Subcutaneous abdominal adipose tissue (tissue), 5 donors: ENCODE results near the gene HMOX1.
A peak's percentile ranks its signal among the peaks of the same experiment; 100 is the strongest.
"Not testable (repeated sequence)": the region's sequence is repeated elsewhere in the genome, so short reads cannot be mapped to it uniquely, and the experiment has no call there.

Source experiments
- H3K27ac ChIP-seq: one replicate; pipeline ENCODE4 v1.7.0; 2013; ENCODE audit warnings: low read depth, mild to moderate bottlenecking, inconsistent platforms, low read length, moderate library complexity
- H3K27me3 ChIP-seq, 5 donors: one replicate each; pipeline ENCODE4 v1.7.0; 2013; ENCODE audit warnings: low read length in 5 of 5, inconsistent platforms in 1 of 5; ENCODE audit not compliant: control insufficient read depth in 5 of 5, insufficient read depth in 4 of 5
- H3K36me3 ChIP-seq, 5 donors: one replicate each; pipeline ENCODE4 v1.7.0; 2013; ENCODE audit warnings: low read length in 5 of 5; ENCODE audit not compliant: control insufficient read depth in 5 of 5, insufficient read depth in 5 of 5
- H3K4me1 ChIP-seq, 5 donors: one replicate each; pipeline ENCODE4 v1.7.0; 2013; ENCODE audit warnings: low read length in 5 of 5, mild to moderate bottlenecking in 3 of 5, moderate library complexity in 1 of 5; ENCODE audit not compliant: control insufficient read depth in 5 of 5, insufficient read depth in 5 of 5
- H3K4me3 ChIP-seq, 5 donors: one replicate each; pipeline ENCODE4 v1.7.0; 2013; ENCODE audit warnings: low read length in 5 of 5, low read depth in 1 of 5
- H3K9ac ChIP-seq, 5 donors: one replicate each; pipeline ENCODE4 v1.7.0; 2013; ENCODE audit warnings: low read length in 5 of 5, mild to moderate bottlenecking in 4 of 5, moderate library complexity in 3 of 5
- H3K9me3 ChIP-seq, 5 donors: one replicate each; pipeline ENCODE4 v1.7.0; 2013; ENCODE audit warnings: low read length in 5 of 5; ENCODE audit not compliant: control insufficient read depth in 5 of 5
- donor health status: healthy.
- donor health status: healthy.
- donor health status: healthy.
- donor health status: healthy.
- donor health status: healthy.

Gene HMOX1

DNA sequence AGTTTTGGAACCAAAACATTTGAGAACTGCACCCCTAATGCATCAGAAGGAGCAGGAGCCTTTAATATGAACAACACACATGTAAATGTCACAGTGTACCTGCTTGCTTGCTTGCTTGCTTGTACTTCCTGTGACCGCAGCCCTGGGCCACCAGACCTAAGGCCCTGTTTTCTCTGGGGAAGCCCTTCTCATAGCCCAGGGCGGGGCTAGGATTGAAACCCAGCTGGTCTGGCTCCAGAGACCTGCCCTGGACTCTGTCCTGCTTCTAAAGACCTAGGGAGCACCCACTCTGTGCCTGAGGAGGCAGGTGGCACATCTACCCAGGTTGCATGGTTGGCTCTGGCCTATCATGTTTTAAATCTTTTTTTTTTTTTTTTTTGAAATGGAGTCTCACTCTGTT, 11.5 kb downstream of the HMOX1 start:
- H3K4me3 ChIP-seq: no peak overlapping the region
- peaks cover 0 to 4% (median 2%) of the 10 kb centered on the region in 5 donors for H3K4me1 ChIP-seq
- H3K27ac ChIP-seq: no peak overlapping the region
- peaks cover 0 to 52% (median 34%) of the 10 kb centered on the region in 5 donors for H3K36me3 ChIP-seq
- no peaks in the 10 kb centered on the region for H3K9me3 ChIP-seq
- H3K27me3 ChIP-seq: no peaks in the 10 kb centered on the region
- H3K9ac ChIP-seq: no peak overlapping the region

DNA sequence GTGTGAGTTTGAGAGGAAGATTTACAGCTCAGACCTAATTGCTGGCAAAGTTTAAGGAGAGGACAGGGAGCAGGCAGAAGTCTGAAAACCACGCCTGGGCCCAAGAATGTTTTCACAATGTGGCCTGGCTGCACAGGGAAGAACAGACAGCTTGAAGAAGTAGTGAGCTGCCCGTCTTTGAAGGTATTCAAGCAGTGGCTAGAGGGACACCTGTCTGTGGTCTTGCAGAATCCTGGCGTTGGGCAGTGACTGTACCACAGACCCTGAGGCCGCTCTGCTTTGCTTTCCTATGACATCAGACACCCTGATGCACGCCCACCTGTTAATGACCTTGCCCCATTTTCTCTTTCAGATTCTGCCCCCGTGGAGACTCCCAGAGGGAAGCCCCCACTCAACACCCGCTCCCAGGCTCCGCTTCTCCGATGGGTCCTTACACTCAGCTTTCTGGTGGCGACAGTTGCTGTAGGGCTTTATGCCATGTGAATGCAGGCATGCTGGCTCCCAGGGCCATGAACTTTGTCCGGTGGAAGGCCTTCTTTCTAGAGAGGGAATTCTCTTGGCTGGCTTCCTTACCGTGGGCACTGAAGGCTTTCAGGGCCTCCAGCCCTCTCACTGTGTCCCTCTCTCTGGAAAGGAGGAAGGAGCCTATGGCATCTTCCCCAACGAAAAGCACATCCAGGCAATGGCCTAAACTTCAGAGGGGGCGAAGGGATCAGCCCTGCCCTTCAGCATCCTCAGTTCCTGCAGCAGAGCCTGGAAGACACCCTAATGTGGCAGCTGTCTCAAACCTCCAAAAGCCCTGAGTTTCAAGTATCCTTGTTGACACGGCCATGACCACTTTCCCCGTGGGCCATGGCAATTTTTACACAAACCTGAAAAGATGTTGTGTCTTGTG, 12.5 kb downstream of the HMOX1 start:
- Histone ChIP-seq H3K9me3 (no peaks in the 10 kb centered on the region), H3K9ac (peak overlapping the region in 1 of 5 donors; percentile 16), H3K4me3 (no peak overlapping the region), H3K27ac (no peak overlapping the region), H3K4me1 (peaks cover 0 to 9% (median 4%) of the 10 kb centered on the region in 5 donors), H3K27me3 (no peaks in the 10 kb centered on the region), H3K36me3 (peaks cover 0 to 44% (median 30%) of the 10 kb centered on the region in 5 donors)

DNA sequence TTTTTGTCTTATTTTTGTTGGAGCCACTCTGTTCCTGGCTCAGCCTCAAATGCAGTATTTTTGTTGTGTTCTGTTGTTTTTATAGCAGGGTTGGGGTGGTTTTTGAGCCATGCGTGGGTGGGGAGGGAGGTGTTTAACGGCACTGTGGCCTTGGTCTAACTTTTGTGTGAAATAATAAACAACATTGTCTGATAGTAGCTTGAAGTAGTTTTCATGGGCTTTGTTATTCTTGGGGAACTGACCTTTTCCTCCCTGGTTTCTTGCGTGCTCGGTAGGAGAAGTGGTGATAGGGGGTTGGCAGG, 13.1 kb downstream of the HMOX1 start:
- Histone ChIP-seq H3K9me3 (no peaks in the 10 kb centered on the region), H3K4me1 (peaks cover under 1 to 9% (median 4%) of the 10 kb centered on the region in 5 donors), H3K36me3 (peaks cover 0 to 41% (median 30%) of the 10 kb centered on the region in 5 donors), H3K27me3 (no peaks in the 10 kb centered on the region), H3K4me3 (no peak overlapping the region), H3K9ac (no peak overlapping the region), H3K27ac (no peak overlapping the region)

DNA sequence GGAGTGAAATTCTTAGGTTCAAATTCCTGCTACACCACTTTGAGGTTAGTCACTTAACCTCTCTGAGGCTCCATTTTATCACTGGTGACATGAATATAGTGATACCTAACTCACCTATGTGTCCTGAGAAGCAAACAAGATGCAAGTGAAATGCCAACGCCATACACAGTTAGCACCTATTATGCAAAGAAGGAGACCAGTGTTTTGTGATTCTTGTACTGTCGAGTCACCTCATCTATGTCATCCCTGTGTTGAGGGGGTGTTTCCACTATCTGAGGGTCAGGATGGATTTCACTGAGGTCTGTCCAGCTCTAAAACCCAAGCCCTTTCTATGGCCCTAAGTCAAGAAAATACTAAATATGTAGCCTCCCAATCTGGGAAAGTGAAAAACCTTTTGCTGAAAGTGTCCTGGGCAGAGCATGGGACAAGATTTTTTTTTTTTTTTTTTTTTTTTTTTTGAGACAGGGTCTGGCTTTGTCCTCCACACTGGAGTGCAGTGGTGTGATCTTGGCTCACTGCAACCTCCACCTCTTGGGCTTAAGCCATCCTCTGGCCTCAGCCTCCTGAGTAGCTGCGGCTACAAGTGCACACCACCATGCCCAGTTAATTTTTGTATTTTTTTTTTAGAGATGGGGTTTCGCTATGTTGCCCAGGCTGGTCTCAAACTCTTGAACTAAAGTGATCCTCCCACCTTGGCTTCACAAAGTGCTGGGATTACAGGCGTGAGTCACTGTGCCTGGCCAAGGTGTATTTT, 14.1 kb downstream of the HMOX1 start:
- Histone ChIP-seq H3K27me3 (no peaks in the 10 kb centered on the region), H3K9me3 (no peaks in the 10 kb centered on the region), H3K27ac (no peak overlapping the region), H3K4me1 (peaks cover 4 to 16% (median 9%) of the 10 kb centered on the region in 5 donors), H3K36me3 (peaks cover 0 to 34% (median 25%) of the 10 kb centered on the region in 5 donors), H3K9ac (no peak overlapping the region), H3K4me3 (no peak overlapping the region)

DNA sequence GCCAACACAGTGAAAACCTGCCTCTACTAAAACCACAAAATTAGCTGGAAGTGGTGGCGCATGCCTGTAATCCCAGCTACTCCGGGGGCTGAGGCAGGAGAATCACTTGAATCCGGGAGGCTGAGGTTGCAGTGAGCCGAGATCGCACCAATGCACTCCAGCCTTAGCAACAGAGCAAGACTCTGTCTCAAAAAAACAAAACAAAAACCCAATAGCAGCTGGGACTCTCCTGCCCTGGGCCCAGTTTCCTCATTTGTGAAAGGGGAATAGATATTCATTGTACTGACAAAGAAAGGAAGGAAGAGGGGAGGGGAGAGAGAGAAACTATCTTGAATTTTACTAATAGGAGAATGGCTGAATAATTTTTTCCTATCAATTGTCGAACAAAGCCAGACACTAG, 15.7 kb downstream of the HMOX1 start:
- H3K36me3 ChIP-seq: peaks cover 0 to 23% (median 16%) of the 10 kb centered on the region in 5 donors
- H3K4me3 ChIP-seq, H3K27me3 ChIP-seq, H3K9ac ChIP-seq, H3K27ac ChIP-seq, H3K9me3 ChIP-seq: not testable (repeated sequence)
- peaks cover 2 to 27% (median 21%) of the 10 kb centered on the region in 5 donors for H3K4me1 ChIP-seq

DNA sequence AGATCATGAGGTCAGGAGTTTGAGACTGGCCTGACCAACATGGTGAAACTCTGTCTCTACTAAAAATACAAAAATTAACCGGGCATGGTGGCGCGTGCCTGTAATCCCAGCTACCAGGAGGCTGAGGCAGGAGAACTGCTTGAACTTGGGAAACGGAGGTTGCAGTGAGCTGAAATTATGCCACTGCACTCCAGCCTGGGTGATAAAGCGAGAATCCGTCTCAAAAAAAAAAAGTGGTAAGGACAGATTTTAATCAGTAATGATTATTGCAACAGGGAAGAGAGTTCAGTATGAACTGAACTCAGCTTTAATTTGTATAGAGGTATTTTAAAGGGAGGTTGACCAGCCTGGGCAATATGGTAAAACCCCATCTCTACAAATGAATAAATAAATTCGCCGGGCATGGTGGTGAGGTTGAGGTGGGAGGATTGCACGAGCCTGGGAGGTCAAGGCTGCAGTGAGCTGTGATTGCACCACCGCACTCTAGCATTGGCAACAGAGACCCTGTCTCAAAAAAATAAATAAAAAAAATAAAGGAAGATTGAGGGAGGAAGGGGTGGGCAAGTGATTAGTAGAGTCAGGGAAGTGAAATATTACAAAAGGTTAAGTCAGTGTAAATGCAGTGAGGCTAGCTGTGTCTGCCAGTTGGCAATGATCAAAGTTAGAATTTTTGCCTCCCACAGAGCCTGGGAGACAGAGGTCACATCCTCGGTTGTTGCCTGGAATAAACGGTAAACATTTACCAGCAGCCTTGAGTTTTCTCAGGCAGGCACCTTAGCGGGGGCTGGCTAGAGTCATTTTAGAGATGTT, 16.4 kb downstream of the HMOX1 start:
- H3K27ac ChIP-seq: no peak overlapping the region

DNA sequence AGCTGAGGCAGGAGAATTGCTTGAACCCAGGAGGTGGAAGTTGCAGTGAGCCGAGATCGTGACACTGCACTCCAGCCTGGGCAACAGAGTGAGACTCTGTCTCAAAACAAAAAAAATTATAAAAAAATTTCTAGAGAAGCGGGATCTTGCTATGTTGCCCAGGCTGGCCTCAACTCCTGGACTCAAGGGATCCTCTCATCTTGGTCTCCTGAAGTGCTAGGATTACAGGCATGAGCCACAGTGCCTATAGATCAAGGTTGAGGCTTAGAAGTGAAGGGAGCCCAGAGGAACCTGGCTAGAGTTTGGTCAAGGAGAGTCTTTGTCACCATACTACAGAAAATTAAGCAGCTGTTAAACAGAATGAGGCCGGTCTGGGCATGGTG, 17.7 kb downstream of the HMOX1 start:
- peaks cover 0 to 14% (median 12%) of the 10 kb centered on the region in 5 donors for H3K36me3 ChIP-seq
- no peak overlapping the region for H3K9ac ChIP-seq
- H3K4me1 ChIP-seq: peaks cover under 1 to 27% (median 21%) of the 10 kb centered on the region in 5 donors
- no peaks in the 10 kb centered on the region for H3K9me3 ChIP-seq
- H3K27ac ChIP-seq: no peak overlapping the region
- no peaks in the 10 kb centered on the region for H3K27me3 ChIP-seq
- H3K4me3 ChIP-seq: no peak overlapping the region

More for the DNA sequence above, 16.4 kb downstream of the HMOX1 start:
- Histone ChIP-seq H3K9ac (no peak overlapping the region), H3K36me3 (peaks cover 0 to 20% (median 15%) of the 10 kb centered on the region in 5 donors), H3K9me3 (no peaks in the 10 kb centered on the region), H3K27me3 (no peaks in the 10 kb centered on the region), H3K4me1 (peaks cover 2 to 27% (median 21%) of the 10 kb centered on the region in 5 donors), H3K4me3 (no peak overlapping the region)

DNA sequence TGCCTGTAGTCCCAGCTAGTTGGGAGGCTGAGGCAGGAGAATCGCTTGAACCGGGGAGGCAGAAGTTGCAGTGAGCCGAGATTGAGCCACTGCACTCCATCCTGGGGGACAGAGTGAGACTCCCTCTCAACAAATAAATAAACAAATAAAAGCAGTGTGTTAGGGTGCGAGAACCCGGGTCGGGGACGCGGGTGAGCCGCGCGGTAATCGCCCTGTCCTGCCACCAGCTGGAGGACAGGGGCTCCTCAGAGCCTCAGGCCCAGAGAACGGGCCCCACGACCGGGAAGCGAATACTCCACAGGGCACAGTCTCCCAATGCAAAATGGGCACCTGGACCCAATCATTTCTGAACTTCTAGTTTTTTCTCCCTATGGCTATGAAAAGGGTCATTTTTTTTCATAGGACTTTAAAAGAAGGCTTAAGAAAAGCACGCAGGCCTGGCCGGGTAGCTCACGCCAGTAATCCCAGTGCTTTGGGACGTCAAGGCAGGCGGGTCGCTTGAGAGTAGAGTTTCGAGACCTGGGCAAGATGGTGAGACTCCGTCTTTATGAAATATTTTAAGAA, 18.3 kb downstream of the HMOX1 start:
- Histone ChIP-seq H3K9me3 (no peaks in the 10 kb centered on the region), H3K27ac (peak overlapping the region; percentile 57), H3K4me3 (peak overlapping the region; percentile 90 to 94 (median 93)), H3K36me3 (peaks cover 0 to 15% (median 13%) of the 10 kb centered on the region in 5 donors), H3K4me1 (peaks cover 0 to 27% (median 21%) of the 10 kb centered on the region in 5 donors), H3K9ac (peak overlapping the region in 3 of 5 donors; percentile 59 to 63 (median 62)), H3K27me3 (no peaks in the 10 kb centered on the region)

DNA sequence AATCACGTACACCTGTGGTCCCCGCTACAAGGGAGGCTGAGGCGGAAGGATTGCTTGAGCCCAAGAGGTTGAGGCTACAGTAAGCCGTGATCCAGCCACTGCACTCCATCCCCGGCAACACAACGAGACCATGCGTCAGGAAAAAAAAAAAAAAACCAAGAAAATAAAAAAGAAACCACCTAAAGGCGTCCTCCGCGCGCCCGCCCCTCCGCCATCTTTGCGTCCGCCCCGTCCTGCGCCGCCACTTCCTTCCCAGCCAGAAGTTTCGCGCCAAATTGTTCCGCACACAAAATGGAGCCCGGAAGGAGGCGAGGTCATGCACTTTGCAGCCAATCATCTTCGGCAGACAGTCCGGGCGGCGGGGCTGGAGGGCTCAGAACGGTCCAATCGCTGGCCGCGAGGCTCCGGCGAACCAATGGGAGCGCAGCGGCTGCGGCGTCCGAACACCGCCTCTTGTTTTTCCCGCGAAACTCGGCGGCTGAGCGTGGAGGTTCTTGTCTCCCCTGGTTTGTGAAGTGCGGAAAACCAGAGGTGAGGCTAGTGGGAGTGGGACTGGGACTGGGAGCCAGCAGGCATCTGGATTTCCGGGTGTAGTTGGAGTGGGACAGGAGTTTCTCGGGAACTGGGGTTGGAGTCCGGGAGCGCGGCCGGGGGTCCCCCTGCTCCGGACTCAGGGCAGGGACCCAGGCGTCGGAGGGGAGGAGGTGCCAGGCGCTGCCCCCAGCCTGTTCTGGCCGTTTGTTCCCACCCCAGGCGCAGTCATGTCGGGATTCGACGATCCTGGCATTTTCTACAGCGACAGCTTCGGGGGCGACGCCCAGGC, 19.0 kb downstream of the HMOX1 start, which contains the start of gene MCM5:
MCM5 (plus strand) TSS at position 463 of the 823 bp plus-strand sequence; CDS start at position 762, 299 bp downstream.
- H3K27me3 ChIP-seq: no peaks in the 10 kb centered on the region
- H3K27ac ChIP-seq: peak within 1 kb of the TSS; percentile 57
- peaks cover 0 to 27% (median 21%) of the 10 kb centered on the region in 5 donors for H3K4me1 ChIP-seq

More for the DNA sequence above, 19.0 kb downstream of the HMOX1 start, which contains the start of gene MCM5:
- Histone ChIP-seq H3K9me3 (no peaks in the 10 kb centered on the region), H3K4me3 (peak within 1 kb of the TSS; percentile 90 to 94 (median 93)), H3K36me3 (peaks cover 0 to 19% (median 18%) of the 10 kb centered on the region in 5 donors), H3K9ac (peak within 1 kb of the TSS in 4 of 5 donors; percentile 68 to 82 (median 79))
